DMS153 (cell line): Measurements from ENCODE around the gene NME9.

ENCODE experiments used
- DNase-seq: peaks from one replicate; lab custom pipeline; 2025; lab: John Stamatoyannopoulos, UW

The NME9 gene

DNA sequence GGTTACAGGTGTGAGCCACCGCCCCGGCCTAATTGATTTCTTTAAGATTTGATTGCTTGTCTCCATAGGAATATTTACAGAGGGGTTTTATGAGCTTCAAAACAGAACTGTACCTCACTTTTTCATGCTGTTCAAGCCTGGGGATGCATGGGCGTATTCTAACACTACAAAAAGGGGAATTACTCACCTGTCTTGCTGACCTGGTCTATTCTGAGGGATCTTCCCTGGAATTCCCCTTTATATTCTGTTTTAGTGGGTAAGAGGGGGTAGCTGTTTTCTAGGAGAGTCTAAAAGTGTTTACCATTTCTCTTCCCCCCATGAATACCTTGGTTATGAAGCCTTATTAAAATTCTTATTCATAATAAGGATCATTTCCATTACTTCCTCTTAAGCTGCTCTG, 48.1 kb downstream of the NME9 start:
- DNase-seq, result no peak

DNA sequence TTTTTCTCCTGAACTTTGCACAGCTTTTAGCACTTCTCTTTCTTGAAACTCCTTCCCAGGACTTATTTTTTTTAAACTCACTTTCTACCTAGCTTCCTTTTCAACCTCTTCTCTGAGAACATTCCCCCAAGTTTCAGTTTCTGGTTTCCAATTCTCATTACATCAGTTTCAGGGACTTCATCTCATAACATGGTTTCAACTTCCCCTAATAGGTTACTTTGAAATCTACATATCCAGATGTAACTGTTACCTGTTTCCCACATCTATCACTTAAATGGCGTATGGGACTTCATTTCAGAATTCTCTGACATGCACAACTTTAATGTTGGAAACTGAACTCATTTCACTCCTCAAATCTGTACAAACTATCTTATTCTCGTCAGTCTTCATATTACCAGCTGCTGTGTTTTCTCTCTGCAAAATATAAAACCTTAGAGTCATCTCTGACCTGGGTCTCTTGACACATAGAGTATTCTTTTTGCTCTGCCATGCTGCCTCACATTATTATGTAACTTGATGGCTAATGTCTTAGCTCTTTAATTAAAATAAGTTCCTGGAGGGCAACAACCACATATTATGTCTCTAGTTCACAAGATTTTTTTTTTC, 58.4 kb downstream of the NME9 start:
- DNase-seq, result no peak

DNA sequence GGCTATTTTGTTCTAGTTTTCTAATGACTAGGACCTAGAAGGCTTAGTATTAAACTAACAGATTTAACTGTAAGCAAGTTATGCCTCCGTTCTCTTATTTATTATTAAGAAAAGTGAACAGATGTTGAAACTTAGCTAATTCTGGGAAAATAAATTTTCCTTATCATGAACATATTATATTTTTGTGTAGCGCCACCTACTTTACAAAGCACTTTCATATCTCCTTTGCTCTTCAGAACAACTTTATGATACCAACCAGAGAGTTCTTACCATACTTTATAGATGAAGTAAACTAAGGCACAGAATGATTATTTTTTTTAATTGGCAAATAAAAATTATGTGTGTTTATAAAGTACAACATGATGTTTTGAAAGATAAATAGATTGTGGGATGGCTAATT, 59.4 kb downstream of the NME9 start:
- no peak for DNase-seq

DNA sequence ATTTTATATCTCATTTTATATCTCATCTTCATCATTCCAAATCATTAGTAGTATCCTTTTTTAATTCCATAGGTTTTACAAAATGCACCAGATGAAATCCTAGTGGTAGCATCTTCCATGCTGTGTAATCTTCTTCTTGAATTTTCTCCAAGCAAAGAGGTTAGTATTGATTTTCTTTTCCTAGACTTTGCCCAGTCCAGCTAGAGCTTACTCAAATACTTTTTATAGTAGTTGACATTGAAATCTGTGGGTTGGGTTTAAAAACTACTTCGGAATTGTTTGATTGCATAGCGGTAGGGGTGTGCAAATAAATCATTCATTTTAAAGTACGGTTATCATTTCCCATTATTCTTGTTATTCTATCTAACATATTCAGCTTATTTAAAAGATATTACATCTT, 62.6 kb downstream of the NME9 start:
- DNase-seq, result no peak

DNA sequence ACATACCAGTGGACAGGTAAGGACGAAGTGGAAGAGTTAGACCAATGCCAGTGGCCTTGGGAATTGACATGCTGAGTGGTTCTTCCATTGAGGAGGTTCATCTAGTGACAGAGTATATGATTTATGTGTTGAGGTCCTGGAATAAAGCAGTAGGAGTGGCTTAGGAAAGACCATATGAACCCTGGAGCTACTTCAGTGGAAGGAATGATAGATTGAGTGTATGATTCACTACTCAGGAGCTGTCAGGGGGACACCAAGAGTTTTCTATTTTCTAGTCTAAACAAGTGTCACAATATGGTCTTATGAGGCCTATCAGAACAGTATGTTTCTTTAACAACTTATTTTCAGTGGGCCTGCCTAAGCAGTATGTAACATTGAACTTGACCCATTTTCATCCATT, 63.9 kb downstream of the NME9 start:
- no peak for DNase-seq

DNA sequence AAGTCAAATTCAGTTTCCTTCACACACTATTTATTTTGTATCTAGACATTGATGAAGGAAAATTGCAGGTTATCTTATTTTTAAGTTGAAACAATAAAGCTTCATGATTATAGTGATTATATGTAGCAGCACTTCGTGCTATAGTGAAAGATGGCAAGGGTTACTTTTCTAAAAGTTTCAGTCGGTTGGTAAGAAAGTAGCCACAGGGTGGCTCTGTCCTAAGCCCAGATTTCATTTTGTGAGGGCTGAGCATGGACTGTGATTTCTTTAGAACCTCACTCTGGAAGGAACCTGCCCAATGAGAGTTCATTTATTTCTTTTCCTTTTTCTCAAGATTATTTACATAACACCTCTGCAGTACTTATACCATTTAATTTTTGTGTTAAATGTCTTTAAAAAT, 66.5 kb downstream of the NME9 start:
- no peak for DNase-seq

DNA sequence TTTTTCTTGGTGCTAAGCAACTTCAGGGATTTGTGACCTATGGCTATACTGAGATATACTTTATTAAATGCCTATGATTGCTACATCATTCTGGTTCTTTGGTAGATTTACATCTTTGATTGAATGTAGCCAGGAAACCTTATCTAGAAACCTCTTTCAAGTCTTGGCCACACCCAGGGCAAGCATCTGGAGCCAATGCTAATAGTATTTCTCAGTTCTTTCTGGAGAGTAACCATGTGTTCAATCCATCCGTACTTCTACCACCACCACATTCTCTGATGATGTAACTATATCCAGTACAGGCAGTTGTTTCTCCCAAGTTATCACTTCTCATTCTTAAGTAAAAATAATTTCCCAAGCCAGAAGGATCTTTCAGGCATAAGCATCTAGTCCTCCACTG, 69.0 kb downstream of the NME9 start:
- DNase-seq, result no peak

DNA sequence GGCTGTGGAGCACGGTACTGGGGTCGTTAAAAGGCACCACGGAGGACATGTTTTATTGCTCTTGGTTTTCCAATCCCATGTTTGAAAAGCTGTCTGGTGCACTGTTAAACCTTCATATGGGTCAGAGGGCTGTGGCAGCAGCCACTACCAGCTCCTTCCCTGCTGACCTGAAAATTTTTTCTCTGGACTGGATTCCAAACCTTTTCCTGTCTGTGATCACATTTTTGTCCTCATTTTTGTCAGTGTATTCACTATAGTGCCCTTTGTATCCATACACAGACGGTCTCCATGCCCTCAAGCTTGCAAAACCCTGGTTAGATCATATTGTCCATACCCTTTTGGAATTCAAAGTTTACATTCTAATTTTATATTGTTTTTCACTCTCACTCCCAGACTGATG, 70.5 kb downstream of the NME9 start:
- no peak for DNase-seq

DNA sequence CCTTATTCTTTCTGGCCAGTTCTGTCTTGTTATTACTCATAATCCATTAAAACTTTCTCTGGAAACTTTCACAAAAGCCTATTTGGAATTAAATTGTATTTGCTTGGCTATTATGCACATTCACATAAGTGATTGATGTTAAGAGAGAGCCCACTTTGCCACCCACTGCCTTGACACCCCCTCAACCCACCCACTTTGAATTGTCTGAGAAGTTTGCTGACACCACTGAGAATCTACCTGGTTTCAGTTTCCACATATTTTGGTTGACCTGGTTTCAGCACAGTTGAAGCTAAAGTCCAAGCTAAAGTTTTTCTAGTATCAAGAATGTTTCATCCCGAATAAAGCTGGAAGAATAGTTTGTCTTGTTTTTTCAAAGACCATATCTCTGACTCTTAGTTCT, 71.7 kb downstream of the NME9 start:
- DNase-seq, result no peak

DNA sequence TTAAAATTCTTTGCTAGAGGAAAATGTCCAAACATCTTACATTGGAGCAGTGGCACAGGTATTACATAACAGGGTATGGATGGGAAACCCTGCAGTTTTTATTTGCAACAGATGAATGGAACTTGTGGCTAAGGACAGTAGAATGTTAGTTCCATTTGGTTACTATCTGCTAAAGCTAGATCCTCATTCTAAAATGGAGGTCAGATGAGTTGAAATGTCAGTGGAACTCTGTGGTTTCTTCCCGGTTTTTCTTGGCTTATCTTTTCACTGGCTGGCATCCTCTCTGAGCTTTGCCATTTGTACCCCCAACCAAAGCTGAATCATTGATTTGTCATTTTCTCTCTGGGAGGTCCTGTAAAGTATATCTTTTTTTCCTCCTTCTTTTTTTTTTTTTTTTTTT, 73.6 kb downstream of the NME9 start:
- DNase-seq, result no peak

DNA sequence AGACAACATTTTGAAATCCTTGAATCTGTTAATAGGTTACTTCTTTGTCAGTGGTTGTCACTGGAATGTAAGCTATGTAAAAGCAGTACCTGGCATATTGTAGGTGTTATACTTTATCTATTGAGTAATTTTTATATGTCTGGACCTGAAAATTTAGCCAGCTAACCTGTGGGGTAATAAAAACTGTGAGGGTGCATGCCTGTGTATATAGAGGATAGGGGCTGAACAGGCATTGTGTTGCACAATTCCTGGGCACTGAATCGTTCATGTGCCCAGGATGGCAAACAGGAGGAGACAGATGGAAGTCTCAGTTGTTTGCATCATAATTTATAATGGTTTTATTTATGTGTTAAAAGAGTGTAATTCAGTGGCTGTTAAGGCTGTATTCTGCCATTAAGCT, 75.4 kb downstream of the NME9 start:
- DNase-seq, result no peak

DNA sequence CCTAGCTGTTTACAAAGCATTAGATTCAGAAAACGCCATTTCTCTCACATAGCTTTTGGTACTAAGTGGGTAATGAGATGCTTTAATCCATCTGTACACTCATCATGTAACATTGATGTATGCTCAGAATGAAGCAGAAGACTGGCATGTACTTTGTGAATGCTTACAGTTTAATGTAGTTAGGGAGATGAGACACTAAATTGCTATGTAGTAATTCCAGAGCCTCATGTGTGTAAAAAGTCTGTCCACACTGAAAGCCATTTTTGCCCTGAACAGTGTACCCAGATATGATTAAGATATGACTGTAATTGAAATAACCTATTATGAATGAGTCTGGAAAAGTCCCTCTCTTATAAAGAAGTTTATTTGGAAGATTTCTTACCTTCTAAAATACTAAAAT, 76.0 kb downstream of the NME9 start:
- no peak for DNase-seq
